Skeletal muscle cell (primary cell): Measurements from ENCODE around the gene SHROOM4.

Source experiments
- DNase-seq: peaks from one replicate; pipeline ENCODE4 v3.0.0-alpha.2; 2010; ENCODE audit warnings: low read depth
- H3K4me3 ChIP-seq: 2 replicates; pipeline ENCODE4 v1.5.1; 2011; ENCODE audit warnings: low read depth, mild to moderate bottlenecking, control low read depth, low read length, moderate library complexity

The SHROOM4 gene

DNA sequence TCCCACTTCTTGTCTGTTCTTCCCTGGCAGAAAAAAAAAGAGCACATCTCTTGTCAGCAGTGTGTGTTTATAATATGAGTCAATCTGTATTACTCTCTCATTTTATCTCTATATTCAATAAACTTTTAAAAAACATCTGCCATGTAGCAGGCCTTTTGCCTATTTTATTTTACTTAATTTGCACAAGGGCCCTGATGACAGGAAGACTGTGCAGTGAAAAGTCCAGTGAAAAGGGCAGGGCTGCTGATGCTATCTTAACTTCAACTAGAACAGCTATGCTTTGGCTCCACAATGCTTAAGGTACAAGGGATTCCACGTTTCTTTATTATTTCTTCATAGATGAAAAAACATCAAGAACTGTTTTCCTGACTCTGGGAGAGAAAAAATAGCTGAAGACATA lies 246.4 kb downstream of the SHROOM4 start:
- H3K4me3 ChIP-seq = no peak overlapping the region
- no peak for DNase-seq

DNA sequence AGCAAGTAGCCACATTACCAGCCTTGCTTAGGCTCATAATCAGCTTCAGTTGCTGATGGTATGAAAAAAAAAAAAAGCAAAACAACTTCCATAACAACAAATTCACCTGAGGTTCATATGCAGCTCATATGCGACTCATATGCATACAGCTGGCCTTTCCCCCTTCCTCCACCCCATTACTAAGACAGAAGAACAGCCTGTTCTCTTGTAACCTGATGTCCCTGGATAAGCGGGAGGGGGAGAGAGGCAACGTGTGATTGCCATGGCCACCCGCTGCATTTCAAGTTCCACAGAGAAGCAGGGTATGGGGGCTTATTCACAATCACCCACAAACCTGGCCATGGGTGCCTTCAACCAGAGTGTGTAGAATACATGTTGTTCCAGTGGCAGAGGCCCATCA lies 248.3 kb downstream of the SHROOM4 start:
- DNase-seq = no peak
- H3K4me3 ChIP-seq = no peak overlapping the region
